Activated naive CD4-positive, alpha-beta T cell treated with anti-CD3 and anti-CD28 coated beads, Interleukin-2, amount 50 U/mL, for 24 hours (primary cell): ENCODE data around the gene SLC39A11.
"Not testable (repeated sequence)": the region's sequence is repeated elsewhere in the genome, so short reads cannot be mapped to it uniquely, and the experiment has no call there.

Source experiments
- H3K27ac Mint-ChIP-seq: one replicate; pipeline ENCODE4 v1.8.0; 2021; ENCODE audit warnings: mild to moderate bottlenecking, mixed read lengths
- H3K27me3 Mint-ChIP-seq: one replicate; pipeline ENCODE4 v1.8.0; 2021; ENCODE audit warnings: mixed read lengths
- H3K36me3 Mint-ChIP-seq: one replicate; pipeline ENCODE4 v1.8.0; 2021; ENCODE audit warnings: mixed read lengths
- H3K4me1 Mint-ChIP-seq: one replicate; pipeline ENCODE4 v1.8.0; 2021; ENCODE audit warnings: mixed read lengths
- H3K4me3 Mint-ChIP-seq: one replicate; pipeline ENCODE4 v1.8.0; 2021; ENCODE audit warnings: mild to moderate bottlenecking, mixed read lengths
- H3K9me3 Mint-ChIP-seq: one replicate; pipeline ENCODE4 v1.8.0; 2021; ENCODE audit warnings: mixed read lengths

SLC39A11 gene

DNA sequence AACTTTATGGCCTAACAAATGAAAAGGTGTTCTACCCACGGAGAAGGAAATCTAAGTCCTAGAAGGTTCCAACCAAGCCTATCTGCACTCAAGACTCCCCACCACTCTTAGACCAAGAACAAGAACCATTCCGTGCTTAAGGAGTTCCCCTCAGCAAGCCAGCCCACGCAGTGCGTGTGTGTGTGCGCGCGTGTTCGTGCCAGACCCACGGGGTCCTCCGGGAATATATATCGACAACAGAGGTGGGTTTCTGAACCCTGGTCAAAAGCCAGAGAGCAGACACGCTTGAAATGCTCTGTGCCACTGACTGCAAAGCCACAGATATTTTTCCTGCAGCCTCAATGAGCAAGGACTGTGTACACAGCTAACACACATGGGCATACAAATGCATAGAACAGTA is 70.7 kb downstream of the SLC39A11 start:
- Mint-ChIP-seq H3K36me3 (peaks cover 34% of the 10 kb centered on the region), H3K27me3 (no peaks in the 10 kb centered on the region), H3K4me1 (no peaks in the 10 kb centered on the region), H3K9me3 (peaks cover 11% of the 10 kb centered on the region), H3K4me3 (no peak overlapping the region), H3K27ac (no peak overlapping the region)

DNA sequence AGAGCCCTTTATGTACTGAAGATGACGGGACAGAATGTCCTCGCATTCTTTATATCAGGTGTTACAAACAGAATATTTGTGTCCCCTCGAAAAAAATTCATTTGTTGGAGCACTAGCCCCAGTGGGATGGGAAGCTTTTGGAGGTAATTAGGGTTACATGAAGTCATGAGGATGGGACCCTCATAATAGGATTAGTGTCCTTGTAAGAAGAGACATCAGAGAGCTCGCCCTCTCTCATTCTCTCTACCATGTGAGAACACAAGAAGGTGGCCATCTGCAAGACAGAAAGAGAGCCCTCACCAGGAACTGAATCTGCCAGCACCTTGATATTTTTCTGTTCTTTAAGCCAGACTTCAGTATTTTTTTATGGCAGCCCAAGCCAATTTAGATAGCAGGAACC is 72.4 kb downstream of the SLC39A11 start:
- Mint-ChIP-seq H3K27ac (no peak overlapping the region), H3K4me1 (no peaks in the 10 kb centered on the region), H3K27me3 (no peaks in the 10 kb centered on the region), H3K4me3 (no peak overlapping the region), H3K9me3 (peaks cover 11% of the 10 kb centered on the region), H3K36me3 (peaks cover 31% of the 10 kb centered on the region)

DNA sequence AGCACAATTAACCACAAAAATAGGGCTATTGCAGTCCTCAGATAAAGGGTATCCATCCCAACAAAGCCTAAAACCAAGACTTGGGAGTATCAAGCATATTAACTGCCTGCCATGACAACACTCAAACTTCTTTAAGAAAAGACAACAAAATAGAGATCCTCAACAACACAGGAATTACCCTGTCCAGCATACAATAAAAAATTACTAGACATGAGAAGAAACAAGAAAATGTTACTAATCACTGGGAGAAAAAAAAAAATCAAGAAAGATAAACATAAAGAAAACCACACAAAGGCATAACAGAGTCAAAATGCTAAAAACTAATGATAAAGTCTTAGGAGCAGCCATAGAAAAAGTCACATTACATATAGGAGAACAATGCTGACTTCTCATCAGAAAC is 73.9 kb downstream of the SLC39A11 start:
- Mint-ChIP-seq H3K27ac (no peak overlapping the region), H3K27me3 (no peaks in the 10 kb centered on the region), H3K9me3 (peaks cover 11% of the 10 kb centered on the region), H3K4me3 (no peak overlapping the region), H3K36me3 (peaks cover 34% of the 10 kb centered on the region), H3K4me1 (peaks cover 4% of the 10 kb centered on the region)

DNA sequence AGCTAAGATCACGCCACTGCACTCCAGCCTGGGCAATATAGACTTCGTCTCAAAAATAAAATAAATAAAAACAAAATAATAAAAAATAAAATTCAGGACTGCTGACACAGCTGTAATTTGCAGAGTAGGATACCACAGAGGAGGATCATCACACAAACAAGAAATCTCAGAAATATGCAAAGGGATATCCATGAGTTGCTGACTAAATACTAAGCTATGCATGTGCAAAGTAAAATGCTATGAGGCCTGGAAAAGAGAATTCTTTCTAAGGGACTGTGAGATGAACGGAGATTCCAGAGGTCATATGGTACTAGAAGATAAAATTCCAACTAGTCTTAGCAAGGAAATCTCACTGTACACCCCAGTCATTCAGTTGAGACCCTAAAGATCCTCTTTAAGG is 74.8 kb downstream of the SLC39A11 start:
- H3K4me3 Mint-ChIP-seq: no peak overlapping the region
- H3K4me1 Mint-ChIP-seq: peaks cover 4% of the 10 kb centered on the region
- H3K9me3 Mint-ChIP-seq: peaks cover 11% of the 10 kb centered on the region
- H3K27ac Mint-ChIP-seq: no peak overlapping the region
- no peaks in the 10 kb centered on the region for H3K27me3 Mint-ChIP-seq
- H3K36me3 Mint-ChIP-seq: peaks cover 29% of the 10 kb centered on the region

DNA sequence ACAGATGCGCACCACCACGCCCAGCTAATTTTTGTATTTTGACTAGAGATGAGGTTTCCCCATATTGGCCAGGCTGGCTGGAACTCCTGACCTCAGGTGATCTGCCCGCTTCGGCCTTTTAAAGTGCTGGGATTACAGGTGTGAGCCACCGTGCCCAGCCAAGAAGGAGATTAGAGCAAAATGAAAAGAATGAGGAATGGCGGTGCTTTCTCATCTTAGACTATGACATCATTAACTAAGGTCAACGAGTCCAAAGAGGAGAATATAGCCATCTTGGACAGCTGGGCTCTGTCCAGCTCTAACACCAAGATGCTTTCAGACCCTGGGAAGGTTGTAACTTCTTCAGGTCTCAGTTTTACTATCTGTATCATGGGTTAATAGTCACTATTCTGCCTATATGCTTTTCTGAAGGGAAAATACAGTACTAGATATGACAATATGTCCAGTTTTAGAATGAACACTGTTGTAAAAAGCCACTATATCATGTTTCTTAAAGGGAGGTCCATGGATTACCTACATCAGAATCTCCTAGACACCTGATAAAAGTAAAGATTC is 76.7 kb downstream of the SLC39A11 start:
- H3K27me3 Mint-ChIP-seq: no peaks in the 10 kb centered on the region
- peaks cover 12% of the 10 kb centered on the region for H3K4me1 Mint-ChIP-seq
- H3K9me3 Mint-ChIP-seq: peaks cover 6% of the 10 kb centered on the region
- no peak overlapping the region for H3K4me3 Mint-ChIP-seq
- H3K27ac Mint-ChIP-seq: no peak overlapping the region
- H3K36me3 Mint-ChIP-seq: peaks cover 18% of the 10 kb centered on the region

DNA sequence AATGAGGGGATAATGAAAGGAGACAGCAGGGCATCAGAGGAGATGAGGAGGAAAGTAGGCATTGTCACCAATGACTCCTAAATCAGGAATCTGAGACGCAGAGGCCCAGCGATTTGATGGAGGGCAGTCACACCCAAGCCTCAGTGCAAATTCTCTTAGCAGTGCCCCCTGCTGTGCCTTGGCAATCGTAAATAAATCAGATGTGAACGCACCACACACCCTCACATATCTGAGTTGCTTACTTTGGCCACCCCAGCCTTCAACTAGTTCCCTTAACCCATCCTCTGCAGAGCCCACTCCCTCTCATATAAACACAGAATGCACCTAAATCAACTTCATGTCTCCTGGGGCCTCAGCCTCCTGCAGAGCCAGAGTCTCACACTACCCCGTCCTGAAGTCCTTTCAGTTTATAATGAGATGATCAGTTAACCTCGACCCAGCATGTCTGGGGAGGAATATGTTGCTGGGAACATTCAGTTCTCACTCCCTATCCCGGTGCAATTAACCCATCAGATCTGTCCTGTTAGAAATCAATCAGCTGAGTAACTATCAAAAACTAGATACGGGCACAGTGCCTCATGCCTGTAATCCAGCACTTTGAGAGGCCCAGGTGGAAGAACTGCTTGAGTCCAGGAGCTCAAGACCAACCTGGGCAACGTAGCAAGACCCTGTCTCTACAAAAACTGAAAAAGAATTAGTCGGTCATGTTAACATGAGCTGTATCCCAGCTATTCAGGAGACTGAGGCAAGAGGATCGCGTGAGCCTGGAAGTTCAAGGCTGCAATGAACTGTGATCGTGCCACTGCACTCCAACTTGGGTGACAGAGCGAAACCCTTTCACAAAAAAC is 78.4 kb downstream of the SLC39A11 start:
- Mint-ChIP-seq H3K27me3 (no peaks in the 10 kb centered on the region), H3K27ac (no peak overlapping the region)

DNA sequence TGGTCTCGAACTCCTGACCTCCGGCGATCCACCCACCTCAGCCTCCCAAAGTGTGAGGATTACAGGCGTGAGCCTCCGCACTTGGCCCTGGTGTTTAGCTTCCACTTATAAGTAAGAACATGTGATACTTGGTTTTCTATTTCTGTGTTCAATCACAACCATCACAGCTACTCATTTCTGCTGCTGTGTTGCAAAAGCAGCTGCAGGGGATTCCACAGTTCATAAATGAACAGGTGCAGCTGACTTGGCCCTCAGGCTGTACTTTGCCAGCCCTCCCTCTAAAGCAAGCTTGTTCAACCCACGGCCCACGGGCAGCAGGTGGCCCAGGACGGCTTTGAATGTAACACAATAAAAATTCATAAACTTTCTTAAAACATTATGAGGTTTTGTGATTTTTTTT is 79.2 kb downstream of the SLC39A11 start:
- H3K4me1 Mint-ChIP-seq: peaks cover 14% of the 10 kb centered on the region
- H3K36me3 Mint-ChIP-seq: peaks cover 8% of the 10 kb centered on the region
- no peak overlapping the region for H3K4me3 Mint-ChIP-seq
- H3K27me3 Mint-ChIP-seq: no peaks in the 10 kb centered on the region
- H3K9me3 Mint-ChIP-seq: no peaks in the 10 kb centered on the region
- no peak overlapping the region for H3K27ac Mint-ChIP-seq

More for the DNA sequence above, 78.4 kb downstream of the SLC39A11 start:
- peaks cover 14% of the 10 kb centered on the region for H3K4me1 Mint-ChIP-seq
- H3K4me3 Mint-ChIP-seq: no peak overlapping the region
- H3K9me3 Mint-ChIP-seq: no peaks in the 10 kb centered on the region
- H3K36me3 Mint-ChIP-seq: peaks cover 11% of the 10 kb centered on the region

DNA sequence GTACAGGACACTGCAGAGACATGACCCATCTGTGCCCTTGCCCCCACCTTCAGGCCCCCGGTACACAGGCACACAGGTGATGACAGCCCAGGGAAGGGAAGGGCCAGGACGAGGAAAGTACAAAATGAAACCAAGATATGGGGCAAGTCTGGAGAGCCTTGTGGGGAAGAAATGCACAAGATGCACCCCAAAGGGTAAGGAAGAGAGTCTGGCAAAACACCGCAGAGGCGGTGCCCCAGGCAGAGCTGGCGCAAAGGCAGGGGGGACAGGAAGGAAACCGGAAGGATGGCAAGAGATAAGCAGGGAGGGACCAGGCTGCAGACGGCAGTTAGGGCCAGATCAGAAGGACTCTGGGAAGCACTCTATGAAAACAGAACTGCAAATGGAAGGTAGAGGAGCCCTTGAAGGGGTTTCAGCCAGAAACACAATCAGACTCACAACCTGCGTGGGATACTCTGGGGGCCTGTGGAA is 81.4 kb downstream of the SLC39A11 start:
- Mint-ChIP-seq H3K36me3 (peaks cover 5% of the 10 kb centered on the region), H3K4me1 (peaks cover 14% of the 10 kb centered on the region), H3K27me3 (no peaks in the 10 kb centered on the region), H3K27ac (peak overlapping the region; percentile 79), H3K9me3 (no peaks in the 10 kb centered on the region), H3K4me3 (peak overlapping the region; percentile 51)

DNA sequence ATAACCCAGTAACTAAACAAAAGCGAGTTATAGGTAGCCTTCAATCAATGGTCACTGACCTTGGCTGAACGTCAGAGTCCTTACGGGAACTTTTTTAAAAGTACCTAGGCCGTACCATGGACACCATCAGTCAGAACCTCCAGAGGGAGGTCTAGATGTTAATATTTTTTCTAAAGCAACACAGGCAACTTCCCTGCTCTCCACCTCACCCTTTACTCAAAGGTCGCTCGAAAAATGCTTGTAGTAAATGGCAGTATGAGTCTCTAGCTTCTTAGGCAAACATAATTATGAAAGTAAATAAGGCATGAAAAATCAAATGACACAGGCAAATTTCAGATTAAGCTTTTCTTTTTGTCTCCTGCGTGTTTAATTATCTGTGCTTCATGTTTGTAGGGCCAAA is 82.1 kb downstream of the SLC39A11 start:
- Mint-ChIP-seq H3K27me3 (no peaks in the 10 kb centered on the region), H3K27ac (no peak overlapping the region), H3K36me3 (peaks cover 5% of the 10 kb centered on the region), H3K4me1 (peaks cover 14% of the 10 kb centered on the region), H3K4me3 (no peak overlapping the region), H3K9me3 (no peaks in the 10 kb centered on the region)

DNA sequence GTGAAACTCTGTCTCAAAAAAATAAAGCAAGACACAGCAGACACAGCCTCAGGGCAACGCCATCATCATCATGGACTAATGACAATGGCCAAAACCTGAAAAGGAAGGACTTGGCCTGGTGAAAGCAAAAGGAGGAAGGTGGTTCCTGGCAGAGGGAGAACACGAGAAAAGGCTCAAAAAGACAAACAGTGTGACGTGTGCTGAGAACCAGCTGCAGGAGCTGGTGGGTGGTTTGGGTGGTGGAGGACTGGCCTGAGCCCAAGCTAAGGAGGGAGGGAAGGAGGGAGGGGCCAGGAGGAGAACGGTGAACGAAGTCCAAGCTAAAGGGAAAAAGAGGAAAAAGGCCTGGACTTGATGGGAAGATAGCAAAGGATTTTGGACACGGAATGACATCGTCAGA is 85.1 kb downstream of the SLC39A11 start:
- Mint-ChIP-seq H3K27ac (peak overlapping the region; percentile 41), H3K36me3 (peaks cover 4% of the 10 kb centered on the region), H3K4me3 (no peak overlapping the region)

DNA sequence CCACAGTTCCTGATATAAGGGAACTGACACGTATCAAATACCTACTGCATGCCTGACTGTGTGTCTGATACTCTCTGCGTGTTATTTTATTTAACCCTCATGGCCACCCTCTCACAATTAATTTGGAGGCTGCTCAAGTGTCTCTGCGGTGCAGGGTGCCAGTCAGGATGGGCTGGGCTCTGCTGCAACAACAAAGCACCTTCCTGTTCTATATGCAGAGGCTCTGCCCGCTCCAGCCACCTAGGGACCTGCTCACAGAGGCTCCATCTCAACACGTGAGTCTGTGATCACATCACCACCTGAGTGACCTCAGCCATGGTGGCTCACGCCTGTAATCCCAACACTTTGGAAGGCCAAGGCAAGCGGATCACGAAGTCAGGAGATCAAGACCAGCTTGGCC is 87.1 kb downstream of the SLC39A11 start:
- Mint-ChIP-seq H3K4me1 (no peaks in the 10 kb centered on the region), H3K36me3 (peaks cover 4% of the 10 kb centered on the region), H3K27me3 (no peaks in the 10 kb centered on the region), H3K9me3 (no peaks in the 10 kb centered on the region), H3K27ac (no peak overlapping the region), H3K4me3 (no peak overlapping the region)

More for the DNA sequence above, 85.1 kb downstream of the SLC39A11 start:
- no peaks in the 10 kb centered on the region for H3K9me3 Mint-ChIP-seq
- no peaks in the 10 kb centered on the region for H3K27me3 Mint-ChIP-seq
- H3K4me1 Mint-ChIP-seq: peaks cover 10% of the 10 kb centered on the region

DNA sequence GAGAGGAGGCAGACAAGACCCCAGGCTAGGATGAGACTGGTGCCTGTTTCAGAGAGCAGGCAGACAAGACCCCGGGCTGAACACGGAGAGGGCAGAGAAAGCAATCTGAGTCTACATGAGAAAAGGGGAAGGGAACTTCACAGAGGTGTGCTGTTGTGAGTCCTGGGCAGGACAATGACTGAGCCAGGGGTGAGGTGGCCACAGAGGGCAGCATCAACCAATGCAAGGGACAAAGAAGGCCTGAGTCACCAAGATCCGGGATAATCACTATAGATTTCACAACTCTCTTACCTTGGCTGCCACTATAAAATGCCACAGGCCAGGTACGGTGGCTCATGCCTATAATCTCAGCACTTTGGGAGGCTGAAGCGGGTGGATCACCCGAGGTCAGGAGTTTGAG is 89.0 kb downstream of the SLC39A11 start:
- H3K9me3 Mint-ChIP-seq: no peaks in the 10 kb centered on the region
- no peaks in the 10 kb centered on the region for H3K27me3 Mint-ChIP-seq
- H3K4me3 Mint-ChIP-seq: no peak overlapping the region
- no peak overlapping the region for H3K27ac Mint-ChIP-seq
- H3K4me1 Mint-ChIP-seq: no peaks in the 10 kb centered on the region
- H3K36me3 Mint-ChIP-seq: peaks cover 2% of the 10 kb centered on the region

DNA sequence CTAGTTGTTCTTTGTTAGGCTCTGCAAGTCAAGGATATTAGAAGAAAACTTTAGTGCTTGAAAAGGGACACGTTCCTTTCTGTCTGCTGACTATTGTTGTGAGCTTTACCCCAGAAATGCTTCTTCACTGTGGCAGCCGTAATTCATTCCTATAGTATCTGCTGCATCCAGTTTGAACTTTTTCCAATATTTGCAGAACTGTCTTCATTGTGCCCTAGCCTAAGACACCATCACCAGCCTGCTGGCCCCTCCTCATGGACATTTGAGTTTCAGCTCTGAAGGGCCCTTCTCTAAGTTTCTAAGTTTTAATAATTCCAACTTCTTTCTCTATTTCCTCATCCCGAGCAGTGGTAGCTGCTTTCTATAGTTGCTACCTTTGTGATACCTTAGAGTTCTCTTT is 91.7 kb downstream of the SLC39A11 start:
- no peaks in the 10 kb centered on the region for H3K4me1 Mint-ChIP-seq
- H3K36me3 Mint-ChIP-seq: peaks cover 6% of the 10 kb centered on the region
- no peaks in the 10 kb centered on the region for H3K27me3 Mint-ChIP-seq
- peaks cover 4% of the 10 kb centered on the region for H3K9me3 Mint-ChIP-seq
- H3K27ac Mint-ChIP-seq: no peak overlapping the region
- no peak overlapping the region for H3K4me3 Mint-ChIP-seq

DNA sequence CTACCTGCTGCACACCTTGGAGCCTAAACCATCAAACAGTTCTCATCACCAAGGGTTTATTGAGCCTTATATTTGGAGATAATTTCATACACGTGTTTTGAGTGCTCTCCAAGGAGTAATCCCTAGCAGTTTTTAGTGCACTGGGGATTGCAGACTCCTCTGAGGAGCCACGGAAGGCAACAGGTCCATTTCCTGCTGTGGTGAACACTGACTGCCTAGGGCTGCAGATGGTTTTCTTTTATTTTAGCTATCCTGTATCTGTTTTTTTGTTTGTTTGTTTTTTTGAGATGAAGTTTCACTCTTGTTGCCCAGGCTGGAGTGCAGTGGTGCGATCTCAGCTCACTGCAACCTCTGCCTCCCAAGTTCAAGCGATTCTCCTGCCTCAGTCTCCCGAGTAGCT is 93.0 kb downstream of the SLC39A11 start:
- H3K27me3 Mint-ChIP-seq, H3K4me1 Mint-ChIP-seq, H3K9me3 Mint-ChIP-seq, H3K36me3 Mint-ChIP-seq, H3K27ac Mint-ChIP-seq, H3K4me3 Mint-ChIP-seq: not testable (repeated sequence)

DNA sequence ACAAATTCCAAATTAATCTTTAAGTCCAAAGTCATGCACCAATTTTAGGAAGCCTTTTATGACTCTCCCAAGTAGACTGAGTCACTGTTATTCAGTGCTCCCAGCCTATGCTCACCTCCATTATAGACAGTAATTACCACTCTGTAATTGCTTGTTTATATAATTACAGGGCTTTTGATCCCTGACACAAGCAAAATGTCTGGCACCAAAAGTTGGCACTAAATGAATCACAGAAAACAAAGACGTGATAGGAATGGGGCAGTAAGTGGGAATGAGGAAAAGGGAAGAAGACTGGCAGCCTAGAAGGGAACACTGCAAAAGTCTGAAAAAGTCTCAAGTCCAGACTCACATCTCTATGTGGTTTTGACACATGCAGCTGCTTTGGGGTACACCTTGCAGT is 94.1 kb downstream of the SLC39A11 start:
- peaks cover 7% of the 10 kb centered on the region for H3K36me3 Mint-ChIP-seq
- H3K27me3 Mint-ChIP-seq: no peaks in the 10 kb centered on the region
- H3K4me1 Mint-ChIP-seq: peaks cover 6% of the 10 kb centered on the region
- H3K4me3 Mint-ChIP-seq: no peak overlapping the region
- peaks cover 4% of the 10 kb centered on the region for H3K9me3 Mint-ChIP-seq
- H3K27ac Mint-ChIP-seq: no peak overlapping the region

DNA sequence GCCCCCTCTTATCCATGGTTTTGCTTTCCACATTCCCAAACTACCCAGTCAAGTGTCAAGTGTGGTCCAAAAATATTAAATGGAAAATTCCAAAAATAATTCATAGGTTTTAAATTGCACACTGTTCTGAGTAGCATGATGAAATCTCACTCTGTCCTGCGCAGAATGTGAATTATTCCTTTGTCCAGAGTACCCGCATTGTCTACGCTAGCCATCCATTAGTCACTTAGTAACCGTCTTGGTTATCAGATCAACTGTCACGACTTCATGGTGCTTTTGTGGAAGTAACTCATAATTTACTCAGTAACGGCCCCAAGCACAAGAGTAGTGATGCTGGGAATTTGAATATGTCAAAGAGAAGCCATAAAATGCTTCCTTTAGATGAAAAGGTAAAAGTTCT is 94.9 kb downstream of the SLC39A11 start:
- Mint-ChIP-seq H3K27ac (no peak overlapping the region), H3K36me3 (peaks cover 7% of the 10 kb centered on the region), H3K4me3 (no peak overlapping the region), H3K4me1 (peaks cover 12% of the 10 kb centered on the region), H3K27me3 (no peaks in the 10 kb centered on the region), H3K9me3 (peaks cover 4% of the 10 kb centered on the region)
